Retinal pigment epithelial cell (primary cell): Measurements from ENCODE around the gene ADAM12.

Experiments used
- DNase-seq: peaks from one replicate; pipeline ENCODE4 v3.0.0-alpha.2; 2010; ENCODE audit warnings: low read depth
- H3K4me3 ChIP-seq: 2 replicates; pipeline ENCODE4 v1.5.1; 2011; ENCODE audit warnings: mild to moderate bottlenecking, low read length, control low read depth, moderate library complexity
- CTCF ChIP-seq: conservative IDR thresholded peaks from 2 replicates; pipeline ENCODE4 v1.5.1; 2011; ENCODE audit warnings: low read depth, low read length, control low read depth, inconsistent platforms

Gene ADAM12

GRCh38 chr10:126109893-126110292 lies 278.4 kb downstream of the ADAM12 start:
- DNase-seq, result no peak
- no peak overlapping the region for H3K4me3 ChIP-seq
- TF ChIP-seq CTCF, result no peak

GRCh38 chr10:126108693-126109092 lies 279.6 kb downstream of the ADAM12 start:
- H3K4me3 ChIP-seq, result no peak overlapping the region
- TF ChIP-seq CTCF, result no peak
- no peak for DNase-seq

- no peak for TF ChIP-seq CTCF
- no peak for DNase-seq
Measured at GRCh38 chr10:126104767-126105166, 283.5 kb downstream of the ADAM12 start.

DNA sequence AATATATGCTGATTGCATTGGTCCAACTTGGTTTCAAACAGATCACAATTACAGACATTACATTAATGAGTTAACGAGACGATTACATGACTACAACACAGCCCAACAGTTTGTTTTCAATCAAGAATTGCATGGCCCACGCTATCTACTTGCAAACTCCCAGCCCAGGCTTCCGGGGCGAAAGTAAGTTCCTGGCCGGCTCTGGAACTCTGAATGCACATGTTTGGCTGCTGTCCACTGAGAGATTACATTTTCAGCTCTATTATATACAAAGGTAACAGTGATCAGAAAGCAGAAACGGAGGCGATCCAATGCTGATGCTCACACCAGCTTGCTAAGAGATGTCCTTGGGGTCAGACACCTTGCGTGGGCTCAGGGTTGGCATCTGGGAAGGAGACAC lies 285.6 kb downstream of the ADAM12 start:
- DNase-seq, result peak; percentile 28
- TF ChIP-seq CTCF, result no peak

More at GRCh38 chr10:126104767-126105166, 283.5 kb downstream of the ADAM12 start:
- no peak overlapping the region for H3K4me3 ChIP-seq

GRCh38 chr10:126101736-126102135 lies 286.5 kb downstream of the ADAM12 start:
- no peak for DNase-seq
- TF ChIP-seq CTCF, result no peak
- H3K4me3 ChIP-seq, result no peak overlapping the region

More for the DNA sequence above, 285.6 kb downstream of the ADAM12 start:
- H3K4me3 ChIP-seq, result no peak overlapping the region

DNA sequence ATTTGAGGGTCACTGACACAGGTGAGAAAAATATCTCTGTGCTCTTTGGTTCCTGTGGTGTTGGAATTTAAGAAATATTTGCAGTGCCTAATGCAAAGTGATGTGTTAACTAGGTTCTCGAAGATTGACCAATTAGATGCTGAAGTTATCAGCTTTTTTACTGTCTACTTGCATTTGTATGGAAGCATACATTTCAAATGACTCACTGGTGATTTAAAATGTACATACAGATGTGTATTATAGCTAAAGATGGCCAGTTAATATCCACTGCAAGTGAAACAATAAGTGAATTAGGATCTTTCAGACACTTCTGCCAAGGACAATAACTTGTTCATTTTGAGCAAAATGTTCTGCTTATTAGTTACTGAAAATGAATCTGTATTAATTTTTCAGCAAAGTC lies 287.0 kb downstream of the ADAM12 start:
- no peak overlapping the region for H3K4me3 ChIP-seq
- no peak for DNase-seq
- TF ChIP-seq CTCF, result no peak

- TF ChIP-seq CTCF, result no peak
- no peak for DNase-seq
- no peak overlapping the region for H3K4me3 ChIP-seq
Measured at GRCh38 chr10:126099366-126099765, 288.9 kb downstream of the ADAM12 start.
